H1 (cell line): ENCODE data around the gene ADIPOR2. TPM values are rescaled to one million over a fixed set of nuclear protein-coding genes. Genes with fewer than 3 reads are reported as not detected.

Experiments used
- MAFK ChIP-seq: IDR thresholded peaks from 2 replicates; pipeline ENCODE4 v1.6.1; 2012; ENCODE audit warnings: low read depth, mild to moderate bottlenecking, improper control_type of control experiment, low read length
- polyA plus RNA-seq, 7 experiments: library from polyadenylated mRNA; depleted of rRNA in 3 of 7; stranded (reverse) in 5 of 7; unstranded in 2 of 7; fragments of >200 nt in 5 of 7; fragments of 200-250 nt in 2 of 7; gene quantifications; 1 replicate in 5 of 7; 2 replicates in 1 of 7; 4 replicates in 1 of 7; pipeline versions ENCODE4 v1.2.1 to v1.2.3, GENCODE V29; 2011 to 2013; ENCODE audit warnings: missing spikeins in 2 of 7, mixed read lengths in 2 of 7
- total RNA-seq: library from RNA; stranded (reverse); fragmentation: NEBNext Ultra II Directional; extraction: Animal tissue kit (Norgen Biotek cat#: 25700); gene quantifications from 2 replicates; pipeline ENCODE4 v1.2.1, GENCODE V29; 2021

Gene ADIPOR2
- total and polyA plus RNA-seq, 2 of the 8 experiments (the other 6 are each of a cell fraction or from before 2014, with no cell fraction given), result 17.5 to 50.8 TPM

DNA sequence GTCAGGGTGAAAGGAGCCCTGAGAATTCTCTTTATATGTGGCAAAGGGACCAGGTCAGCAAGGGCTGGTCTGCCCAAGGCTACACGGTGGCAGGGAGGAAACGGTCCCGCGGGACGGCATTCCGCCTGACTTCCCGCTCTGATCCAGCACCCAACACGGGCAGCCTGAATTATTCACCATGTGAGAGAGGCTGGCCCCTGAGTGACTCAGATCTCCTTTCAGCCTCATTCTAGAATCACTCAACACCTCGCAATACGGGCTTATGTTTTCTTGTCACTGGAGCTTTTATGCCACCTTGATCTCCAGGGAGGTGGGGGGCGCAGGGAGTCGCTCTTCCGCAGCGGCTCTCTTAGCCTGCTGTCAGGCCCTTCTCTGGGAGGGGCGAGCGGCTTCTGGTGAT, 138.0 kb downstream of the ADIPOR2 start (continued):
- no peak for TF ChIP-seq MAFK
